GM10248 (cell line): Measurements from ENCODE around the gene PPY.
"Not testable (repeated sequence)": the region's sequence is repeated elsewhere in the genome, so short reads cannot be mapped to it uniquely, and the experiment has no call there.

ENCODE experiments used
- CTCF ChIA-PET: fragments of 300-600 bp; sonication (Branson Sonifier 250); formaldehyde crosslinking; extraction: SDS; loops from one replicate; lab custom pipeline; 2021; ENCODE audit warnings: antibody characterized with exemption; lab: Yijun Ruan, JAX
- POLR2A ChIA-PET: fragments of 350-650 bp; sonication (Branson Sonifier 250); formaldehyde crosslinking; extraction: SDS; loops from one replicate; lab custom pipeline; 2020; ENCODE audit warnings: antibody characterized with exemption; lab: Yijun Ruan, JAX
- DNase-seq: peaks from one replicate; pipeline ENCODE4 v3.0.0; 2012; ENCODE audit errors: extremely low spot score
- CTCF ChIP-seq: IDR thresholded peaks from 2 replicates; pipeline ENCODE4 v1.5.1; 2012; ENCODE audit warnings: mild to moderate bottlenecking, low read depth; ENCODE audit errors: extremely low read depth, missing control alignments, control extremely low read depth

Gene PPY

DNA sequence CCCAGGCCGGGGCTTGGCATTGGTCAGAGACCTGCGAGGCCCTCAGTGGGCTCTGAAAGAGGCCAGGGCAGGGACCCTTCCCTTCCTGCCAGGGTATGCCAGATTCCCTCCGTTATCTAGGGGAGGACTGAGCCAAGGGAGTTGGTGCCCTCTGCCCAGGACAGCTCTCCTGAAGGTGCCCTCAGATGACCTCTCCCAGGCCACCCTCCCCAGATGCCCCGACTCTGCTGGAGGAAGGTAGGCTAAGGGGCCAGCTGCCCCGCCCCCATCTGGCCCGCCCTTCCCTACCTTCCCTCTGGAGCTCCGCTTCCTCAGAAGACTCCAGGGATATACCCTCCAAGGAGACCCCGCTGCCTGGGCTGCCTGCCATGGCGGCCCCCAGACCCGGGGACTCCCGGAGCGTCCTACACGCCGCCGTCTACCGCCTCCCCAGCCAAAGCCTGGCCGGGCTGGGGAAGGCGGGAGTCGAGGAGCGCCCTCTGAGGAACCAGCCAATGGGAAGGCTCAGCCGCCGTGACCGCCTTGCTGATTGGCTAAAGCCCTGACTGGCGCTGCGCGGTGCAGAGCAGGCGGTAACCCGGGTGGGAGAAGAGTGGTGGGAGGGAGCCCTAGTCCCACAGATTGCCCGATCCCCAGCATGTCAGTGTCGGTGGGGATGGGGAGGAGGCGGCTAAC lies 42.0 kb downstream of the PPY start:
- ChIA-PET CTCF (interaction anchor here (2.2 to 5.4 kb wide), 3 partner anchors 10 to 22 kb away, joined by 7 to 34 read pairs (median 14); no protein-coding TSS in a partner anchor), POLR2A (interaction anchor here (0.6 kb wide), 1 partner anchor 92 kb away, joined by 4 read pairs; no protein-coding TSS in a partner anchor)
- no peak for TF ChIP-seq CTCF
- peak; percentile 88 for DNase-seq

DNA sequence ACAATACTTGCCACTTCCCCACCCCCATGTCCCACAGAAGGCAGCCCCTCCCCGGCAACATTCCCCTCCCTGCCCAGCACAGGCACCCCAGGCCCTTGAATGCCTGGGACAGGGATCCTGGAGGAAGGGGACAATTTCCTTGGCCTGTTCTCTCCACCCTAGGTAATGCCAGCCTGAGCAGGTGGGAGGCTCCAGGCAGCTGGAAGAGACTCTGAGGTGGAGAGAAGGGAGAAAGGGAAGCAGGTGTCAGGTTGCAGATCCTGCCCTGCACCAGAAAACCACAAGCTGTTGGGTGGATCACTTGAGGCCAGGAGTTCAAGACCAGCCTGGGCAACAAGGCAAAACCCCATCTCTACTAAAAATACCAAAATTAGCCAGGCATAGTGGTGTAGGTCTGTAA lies 43.8 kb downstream of the PPY start:
- CTCF ChIA-PET: interaction anchor here (1.1 to 5.4 kb wide), 4 partner anchors 12 to 52 kb away, joined by 3 to 34 read pairs (median 10); no protein-coding TSS in a partner anchor
- no peak for DNase-seq
- POLR2A ChIA-PET: no interaction called here
- TF ChIP-seq CTCF: no peak

GRCh38 chr17:43897831-43898230 lies 44.4 kb downstream of the PPY start:
- no peak for TF ChIP-seq CTCF
- no peak for DNase-seq
- ChIA-PET POLR2A (no interaction called here), CTCF (interaction anchor here (1.3 to 5.4 kb wide), 3 partner anchors 12 to 20 kb away, joined by 6 to 34 read pairs (median 7); no protein-coding TSS in a partner anchor)

DNA sequence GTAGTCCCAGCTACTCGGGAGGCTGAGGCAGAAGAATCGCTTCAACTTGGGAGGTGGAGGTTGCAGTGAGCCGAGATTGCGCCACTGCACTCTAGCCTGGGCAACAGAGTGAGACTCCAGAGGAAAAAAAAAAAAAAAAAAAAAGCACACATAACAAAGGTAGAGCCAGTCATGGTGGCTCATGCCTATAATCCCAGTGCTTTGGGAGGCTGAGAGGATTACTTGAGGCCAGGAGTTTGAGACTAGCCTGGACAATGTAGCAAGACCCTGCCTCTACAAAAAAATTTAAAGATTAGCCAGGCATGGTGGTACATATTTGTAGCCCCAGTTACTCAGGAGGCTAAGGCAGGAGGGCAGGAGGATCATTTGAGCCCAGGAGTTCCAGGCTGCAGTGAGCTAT lies 47.8 kb downstream of the PPY start:
- POLR2A ChIA-PET, DNase-seq: not testable (repeated sequence)
- CTCF ChIA-PET: interaction anchor here (1.0 to 1.4 kb wide), 3 partner anchors 16 to 48 kb away, joined by 3 to 9 read pairs (median 5); partner anchors contain the start of gene CD300LG

DNA sequence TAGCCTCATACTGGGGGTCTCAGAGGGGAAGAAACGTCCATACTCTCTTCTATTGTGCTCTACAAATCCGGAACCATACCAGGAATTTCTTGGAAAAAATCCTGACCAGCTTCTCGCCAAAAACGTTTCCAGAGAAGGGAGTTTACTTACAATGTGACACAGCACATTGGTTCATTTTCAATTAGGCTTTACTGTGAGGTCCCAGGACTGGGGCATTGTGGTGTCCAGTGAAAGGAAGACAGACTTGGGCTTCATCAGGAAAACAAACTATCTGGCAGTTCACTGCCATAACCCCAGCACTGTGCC lies 49.7 kb downstream of the PPY start:
- ChIA-PET POLR2A (no interaction called here), CTCF (interaction anchor here (3.7 to 4.6 kb wide), 2 partner anchors 14 to 17 kb away, joined by 17 to 38 read pairs; no protein-coding TSS in a partner anchor)
- DNase-seq: no peak
- TF ChIP-seq CTCF: no peak

GRCh38 chr17:43891851-43892646 lies 50.2 kb downstream of the PPY start:
- CTCF ChIA-PET: interaction anchor here (0.9 to 4.6 kb wide), 3 partner anchors 13 to 19 kb away, joined by 3 to 38 read pairs (median 17); no protein-coding TSS in a partner anchor
- TF ChIP-seq CTCF: no peak
- POLR2A ChIA-PET: no interaction called here
- DNase-seq: no peak
